OCI-LY1 (cell line): ENCODE data around the gene ALG5.

Experiments
- EZH2 ChIP-seq: fragments of 200-600 bp; sonication (generic), shearing (Covaris generic); IDR thresholded peaks from 2 replicates; pipeline ENCODE4 v1.8.0; 2017; ENCODE audit warnings: borderline replicate concordance, mixed run types, mild to moderate bottlenecking, antibody characterized with exemption, low read length, moderate library complexity, mixed read lengths
- TF ChIP-seq, protein P1 (sequence below): fragments of 200-600 bp; sonication (generic), shearing (Covaris generic); IDR thresholded peaks from 2 replicates; pipeline ENCODE4 v1.5.1; 2017; ENCODE audit warnings: mild to moderate bottlenecking, antibody characterized with exemption, low read length, moderate library complexity, mixed read lengths

DNA sequence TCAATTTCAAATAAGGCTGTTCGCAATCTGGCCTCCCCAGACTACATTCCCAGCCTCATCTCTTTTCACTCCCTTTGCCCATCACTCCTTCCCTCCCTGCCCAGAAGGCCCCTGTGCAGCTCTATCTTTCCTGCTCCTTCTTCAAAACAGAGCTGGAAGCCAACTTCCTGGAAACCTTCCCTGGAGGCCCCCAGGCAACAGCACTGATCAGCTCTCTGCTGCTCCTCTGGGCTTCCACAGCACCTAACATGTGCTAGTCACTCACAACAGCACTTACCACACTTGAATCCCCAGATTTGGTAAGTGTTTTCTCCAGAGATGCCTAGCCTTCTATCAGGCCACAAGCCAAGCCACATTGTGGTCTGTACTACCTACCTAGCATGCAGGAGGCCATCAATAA is 88.6 kb downstream of the ALG5 start:
- TF ChIP-seq, protein P1, sequence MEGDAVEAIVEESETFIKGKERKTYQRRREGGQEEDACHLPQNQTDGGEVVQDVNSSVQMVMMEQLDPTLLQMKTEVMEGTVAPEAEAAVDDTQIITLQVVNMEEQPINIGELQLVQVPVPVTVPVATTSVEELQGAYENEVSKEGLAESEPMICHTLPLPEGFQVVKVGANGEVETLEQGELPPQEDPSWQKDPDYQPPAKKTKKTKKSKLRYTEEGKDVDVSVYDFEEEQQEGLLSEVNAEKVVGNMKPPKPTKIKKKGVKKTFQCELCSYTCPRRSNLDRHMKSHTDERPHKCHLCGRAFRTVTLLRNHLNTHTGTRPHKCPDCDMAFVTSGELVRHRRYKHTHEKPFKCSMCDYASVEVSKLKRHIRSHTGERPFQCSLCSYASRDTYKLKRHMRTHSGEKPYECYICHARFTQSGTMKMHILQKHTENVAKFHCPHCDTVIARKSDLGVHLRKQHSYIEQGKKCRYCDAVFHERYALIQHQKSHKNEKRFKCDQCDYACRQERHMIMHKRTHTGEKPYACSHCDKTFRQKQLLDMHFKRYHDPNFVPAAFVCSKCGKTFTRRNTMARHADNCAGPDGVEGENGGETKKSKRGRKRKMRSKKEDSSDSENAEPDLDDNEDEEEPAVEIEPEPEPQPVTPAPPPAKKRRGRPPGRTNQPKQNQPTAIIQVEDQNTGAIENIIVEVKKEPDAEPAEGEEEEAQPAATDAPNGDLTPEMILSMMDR = no peak
- no peak for TF ChIP-seq EZH2
